K562 (cell line): ENCODE data around the gene ITPR2. TPM values are rescaled to one million over a fixed set of nuclear protein-coding genes. Genes with fewer than 3 reads are reported as not detected.
A peak's percentile ranks its signal among the peaks of the same experiment; 100 is the strongest.

Source experiments
- ATF7 ChIP-seq: fragments of 450-650 bp; IDR thresholded peaks from 2 replicates; pipeline ENCODE4 v1.7.1; 2014; ENCODE audit warnings: mild to moderate bottlenecking, moderate library complexity
- EP400 ChIP-seq: fragments of 450-650 bp; IDR thresholded peaks from 2 replicates; pipeline ENCODE4 v1.6.1; 2017; ENCODE audit warnings: antibody characterized with exemption, mild to moderate bottlenecking, moderate library complexity
- ESRRA ChIP-seq: fragments of 450-650 bp; IDR thresholded peaks from 2 replicates; pipeline ENCODE4 v1.6.1; 2014; ENCODE audit warnings: low read depth, mild to moderate bottlenecking, moderate library complexity, borderline replicate concordance
- HINFP ChIP-seq: fragments of 450-650 bp; conservative IDR thresholded peaks from 2 replicates; pipeline ENCODE4 v1.6.1; 2016; ENCODE audit warnings: missing genetic modification characterization, low read depth, mild to moderate bottlenecking, control low read depth, missing compliant biosample characterization
- KLF16 ChIP-seq: IDR thresholded peaks from 2 replicates; pipeline ENCODE4 v1.6.1; 2016; ENCODE audit warnings: antibody characterized with exemption
- MEIS2 ChIP-seq: fragments of 450-650 bp; IDR thresholded peaks from 2 replicates; pipeline ENCODE4 v1.6.1; 2014; ENCODE audit warnings: mild to moderate bottlenecking; ENCODE audit not compliant: partially characterized antibody
- MTA2 ChIP-seq: fragments of 450-650 bp; IDR thresholded peaks from 2 replicates; pipeline ENCODE4 v1.6.1; 2016; ENCODE audit warnings: low read depth
- MYC ChIP-seq, 2 experiments: fragments of 250-450 bp in 1 of 2; sonication (Bioruptor Pico) in 1 of 2; IDR thresholded peaks; 2 replicates each; pipeline versions ENCODE4 v1.5.1 to v1.6.1; 2012 to 2021; ENCODE audit warnings: low read depth in 2 of 2, borderline replicate concordance in 1 of 2, improper control_type of control experiment in 1 of 2, low read length in 1 of 2, mild to moderate bottlenecking in 1 of 2, moderate library complexity in 1 of 2
- NFE2 ChIP-seq: IDR thresholded peaks from 2 replicates; pipeline ENCODE4 v1.6.1; 2014; ENCODE audit warnings: antibody characterized with exemption, low read depth
- NR2C2 ChIP-seq, 2 experiments: fragments of 200-800 bp in 1 of 2; sonication (Bioruptor generic) in 1 of 2; sonication (generic) in 1 of 2; formaldehyde crosslinking in 1 of 2; IDR thresholded peaks; 2 replicates each; pipeline versions ENCODE4 v1.6.1 to v1.8.0; 2016 to 2022; ENCODE audit warnings: mild to moderate bottlenecking in 1 of 2, missing compliant biosample characterization in 1 of 2, missing genetic modification characterization in 1 of 2, missing genetic modification reagents in 1 of 2
- PHF8 ChIP-seq: fragments of 200-600 bp; sonication (generic); IDR thresholded peaks from 2 replicates; pipeline ENCODE4 v1.6.1; 2012; ENCODE audit warnings: mixed run types, mild to moderate bottlenecking, inconsistent platforms, low read length, moderate library complexity, borderline replicate concordance
- SMARCC2 ChIP-seq: fragments of 450-650 bp; IDR thresholded peaks from 2 replicates; pipeline ENCODE4 v1.6.1; 2017; ENCODE audit warnings: antibody characterized with exemption, moderate library complexity, mild to moderate bottlenecking, low read depth
- ZBTB40 ChIP-seq, 2 experiments: fragments of 450-650 bp in 1 of 2; sonication (generic) in 1 of 2; formaldehyde crosslinking in 1 of 2; IDR thresholded peaks; 2 replicates each; pipeline versions ENCODE4 v1.7.1 to v1.9.0; 2016 to 2022; ENCODE audit warnings: inconsistent platforms in 1 of 2, mild to moderate bottlenecking in 1 of 2, missing genetic modification reagents in 1 of 2
- ZNF584 ChIP-seq: fragments of 200-800 bp; sonication (Bioruptor generic); IDR thresholded peaks from 2 replicates; pipeline ENCODE4 v1.6.1; 2016; ENCODE audit warnings: low read depth, mild to moderate bottlenecking, missing genetic modification characterization, missing compliant biosample characterization
- ZNF589 ChIP-seq: fragments of 200-800 bp; sonication (Bioruptor generic); IDR thresholded peaks from 2 replicates; pipeline ENCODE4 v1.6.1; 2016; ENCODE audit warnings: low read depth, missing genetic modification characterization, missing compliant biosample characterization
- ZNF668 ChIP-seq: fragments of 250-450 bp; sonication (Bioruptor Pico); IDR thresholded peaks from 2 replicates; pipeline ENCODE4 v1.8.0; 2022; ENCODE audit warnings: mild to moderate bottlenecking, inconsistent platforms
- polyA plus RNA-seq, 8 experiments: library from polyadenylated mRNA; depleted of rRNA in 4 of 8; stranded (reverse) in 5 of 8; unstranded in 3 of 8; fragments of >200 nt; fragmentation: Nextera tagmentation in 2 of 8; fragmentation: Illumina TruSeq in 1 of 8; extraction: Ambion mirVana in 2 of 8; extraction: Trizol in 1 of 8; gene quantifications; 2 replicates each; pipeline versions ENCODE4 v1.2.1 to v1.2.3, GENCODE V29; 2011 to 2014; ENCODE audit warnings: inconsistent platforms in 1 of 8, missing spikeins in 1 of 8
- total RNA-seq, 7 experiments: library from RNA; depleted of rRNA in 6 of 7; stranded (reverse); fragments of >200 nt in 6 of 7; fragmentation: Illumina TruSeq in 2 of 7; extraction: Trizol in 2 of 7; gene quantifications; 2 replicates each; pipeline versions ENCODE4 v1.2.1 to v1.2.3, GENCODE V29; 2011 to 2021; ENCODE audit warnings: low replicate concordance in 1 of 7

The ITPR2 gene
- total and polyA plus RNA-seq, 9 of the 15 experiments (the other 6 are each of a cell fraction or from before 2014, with no cell fraction given): 0.21 to 3.3 (median 0.95) TPM

- TF ChIP-seq ZNF584 (CRISPR knock-in tag) (peak; percentile 44; the same call in 1 of the 2 replicates), EP400 (peak; percentile 74), HINFP (tag) (0 out of 2 replicates have a peak, but pooled peaks have one; percentile 27), ESRRA (no peak), NFE2 (peak; percentile 82), KLF16 (0 out of 2 replicates have a peak, but pooled peaks have one; percentile 19), ATF7 (peak; percentile 80; the same call in 1 of the 2 replicates), ZBTB40 (IDR thresholded peaks at IDR 0.05) (0 out of 2 replicates have a peak, but pooled peaks have one; percentile 13), ZBTB40 (CRISPR knock-in tag; IDR thresholded peaks at IDR 0.05) (no peak), PHF8 (no peak), SMARCC2 (peak; percentile 57; the same call in 1 of the 2 replicates), MYC (IDR thresholded peaks at IDR 0.05; ENCODE audit: low read depth, low read length) (peak; percentile 64), MYC (CRISPR knock-in tag; IDR thresholded peaks at IDR 0.05; ENCODE audit: borderline replicate concordance, low read depth) (no peak), ZNF589 (peak; percentile 82), NR2C2 (CRISPR knock-in tag; IDR thresholded peaks at IDR 0.05) (no peak), NR2C2 (tag; IDR thresholded peaks at IDR 0.05) (peak; percentile 63), MEIS2 (peak; percentile 2), MTA2 (peak; percentile 50; the same call in 1 of the 2 replicates), ZNF668 (CRISPR knock-in tag) (0 out of 2 replicates have a peak, but pooled peaks have one; percentile 10)
Measured at GRCh38 chr12:26689281-26689841, 143.6 kb downstream of the ITPR2 start (continued).
